Activated T-cell treated with anti-CD3 and anti-CD28 coated beads for 4 hours (primary cell): Measurements from ENCODE around the gene MKKS.
"Not testable (repeated sequence)": the region's sequence is repeated elsewhere in the genome, so short reads cannot be mapped to it uniquely, and the experiment has no call there.

Experiments
- DNase-seq: peaks from one replicate; pipeline ENCODE4 v3.0.0-alpha.2; 2020

The MKKS gene

DNA sequence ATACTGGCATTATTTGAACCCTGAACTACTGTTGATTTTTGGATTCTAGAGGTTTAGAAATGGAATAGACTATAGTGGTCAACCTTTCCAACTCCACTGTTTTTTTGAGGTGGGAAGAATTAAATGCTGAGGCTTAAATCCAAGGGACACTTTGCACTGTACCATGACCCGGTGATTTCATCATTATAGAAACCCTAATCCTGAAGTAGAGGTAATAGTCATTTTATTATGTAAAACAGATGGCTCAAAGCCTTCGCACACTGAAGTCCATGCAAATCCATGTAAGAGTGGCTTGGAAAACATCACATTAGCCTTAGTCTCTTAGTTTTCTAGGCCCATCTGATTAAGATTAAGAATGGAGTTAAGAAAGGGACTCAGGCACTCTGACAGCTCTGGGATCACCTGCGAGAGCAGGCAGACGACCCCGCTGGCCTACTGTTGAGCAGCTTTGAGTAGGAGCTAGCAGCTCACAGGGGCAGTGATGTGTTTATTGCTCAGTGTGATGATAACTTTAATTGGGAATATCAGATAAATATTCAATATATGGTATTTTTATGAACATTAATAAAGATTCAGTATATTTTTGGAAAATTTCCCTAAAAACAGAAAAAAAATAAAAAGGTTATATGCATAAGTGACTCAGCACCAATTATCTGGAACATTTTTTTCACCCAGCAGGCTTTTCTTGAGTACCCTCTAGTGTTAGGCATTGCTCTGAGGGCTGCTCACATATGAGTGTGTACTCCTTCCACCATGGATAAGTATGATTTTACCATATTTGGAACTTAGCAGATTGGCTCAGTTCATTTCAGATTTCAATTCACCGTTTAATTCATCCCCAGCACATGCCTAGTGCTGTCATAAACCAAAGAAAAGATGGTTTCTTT lies 14.5 kb upstream of the MKKS start:
- DNase-seq: no peak

DNA sequence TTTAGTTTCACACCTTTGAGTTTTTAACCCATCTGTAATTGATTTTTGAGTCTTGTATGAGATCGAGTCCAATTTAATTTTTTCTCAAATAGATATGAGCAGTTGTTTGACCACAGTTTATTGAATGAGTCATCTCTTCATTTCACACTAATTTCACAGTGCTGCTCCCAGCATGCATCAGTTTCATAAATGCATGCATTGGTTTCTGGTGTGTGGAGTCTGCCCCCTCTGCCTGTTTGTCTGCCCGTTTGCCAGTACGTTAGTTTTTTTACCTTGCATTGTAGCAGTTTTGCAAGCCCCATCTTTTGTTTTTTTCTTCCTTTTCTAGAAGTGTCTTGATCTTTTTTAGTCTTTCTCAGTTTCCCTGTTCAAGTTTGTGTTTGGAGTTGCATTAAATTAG lies 13.0 kb upstream of the MKKS start:
- DNase-seq: peak; percentile 42

DNA sequence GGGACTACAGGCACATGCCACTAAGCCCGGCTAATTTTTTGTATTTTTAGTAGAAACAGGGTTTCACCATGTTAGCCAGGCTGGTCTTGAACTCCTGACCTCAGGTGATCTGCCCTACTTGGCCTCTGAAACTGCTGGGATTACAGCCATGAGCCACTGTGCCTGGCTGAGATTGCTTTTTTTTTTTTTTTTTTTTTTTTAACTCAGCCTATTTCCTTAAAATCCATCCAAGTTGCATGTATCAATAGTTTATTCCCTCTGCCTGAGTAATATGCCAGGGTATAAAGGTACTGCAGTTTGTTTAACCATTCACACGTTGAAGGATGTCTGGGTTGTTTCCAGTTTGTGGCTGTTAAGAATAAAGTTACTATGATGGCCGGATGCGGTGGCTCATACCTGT lies 11.7 kb upstream of the MKKS start:
- DNase-seq: no peak

DNA sequence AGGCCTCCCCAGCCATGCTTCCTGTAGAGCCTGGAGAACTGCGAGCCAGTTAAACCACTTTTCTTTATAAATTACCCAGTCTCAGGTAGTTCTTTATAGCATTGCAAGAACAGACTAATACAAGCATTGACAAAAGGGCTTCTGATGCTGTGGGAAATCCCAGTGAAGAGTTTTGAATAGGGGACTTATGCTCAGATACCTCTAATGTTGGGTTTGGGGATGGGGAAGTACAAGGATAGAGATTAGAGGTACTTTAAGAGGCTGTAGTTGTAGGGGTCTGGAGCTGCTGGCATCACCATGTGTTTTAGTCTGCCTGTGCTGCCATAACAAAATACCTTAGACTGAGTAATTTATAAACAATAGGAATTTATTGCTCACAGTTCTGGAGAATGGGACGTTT lies 9.9 kb upstream of the MKKS start:
- no peak for DNase-seq

DNA sequence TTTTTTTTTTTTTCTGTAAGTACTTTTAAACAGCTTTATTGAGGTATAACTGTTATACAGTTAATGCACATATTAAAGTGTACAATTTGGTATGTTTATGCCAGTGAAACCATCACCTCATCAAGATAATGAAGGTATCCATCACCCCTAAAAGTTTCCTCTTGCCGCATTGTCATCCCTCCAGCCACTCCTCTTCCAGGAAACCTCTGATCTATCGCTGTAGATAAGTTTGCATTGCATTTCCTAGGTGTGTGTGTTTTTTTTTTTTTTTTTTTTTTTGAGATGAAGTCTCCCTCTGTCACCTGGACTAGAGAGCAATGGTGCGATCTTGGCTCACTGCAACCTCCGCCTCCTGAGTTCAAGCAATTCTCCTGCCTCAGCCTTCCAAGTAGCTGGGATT lies 4.2 kb upstream of the MKKS start:
- DNase-seq: no peak

DNA sequence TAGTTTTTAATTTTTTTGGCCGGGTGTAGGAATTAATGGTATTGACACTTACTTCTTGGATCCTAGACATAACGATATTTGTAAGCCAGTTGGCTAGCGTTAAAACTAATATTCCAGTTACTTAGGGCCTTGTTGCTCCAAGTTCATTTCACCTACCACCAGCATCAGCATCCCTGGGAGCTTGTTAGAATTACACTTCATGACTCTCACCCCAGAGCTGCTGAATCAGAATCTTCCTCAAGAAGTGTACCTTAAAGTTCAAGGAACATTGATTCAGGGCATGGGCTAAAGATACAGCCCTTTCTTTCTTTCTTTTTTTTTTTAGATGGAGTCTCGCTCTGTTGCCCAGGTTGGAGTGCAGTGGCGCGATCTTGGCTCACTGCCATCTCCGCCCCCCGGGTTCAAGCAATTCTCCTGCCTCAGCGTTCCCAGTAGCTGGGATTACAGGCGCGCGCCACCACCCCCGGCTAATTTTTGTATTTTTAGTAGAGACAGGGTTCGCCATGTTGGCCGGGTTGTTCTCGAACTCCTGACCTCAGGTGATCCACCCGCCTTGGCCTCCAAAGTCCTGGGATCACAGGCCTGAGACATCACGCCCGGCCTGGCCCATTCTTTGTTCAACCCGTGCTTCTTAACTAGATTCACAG lies 2.2 kb upstream of the MKKS start:
- no peak for DNase-seq

DNA sequence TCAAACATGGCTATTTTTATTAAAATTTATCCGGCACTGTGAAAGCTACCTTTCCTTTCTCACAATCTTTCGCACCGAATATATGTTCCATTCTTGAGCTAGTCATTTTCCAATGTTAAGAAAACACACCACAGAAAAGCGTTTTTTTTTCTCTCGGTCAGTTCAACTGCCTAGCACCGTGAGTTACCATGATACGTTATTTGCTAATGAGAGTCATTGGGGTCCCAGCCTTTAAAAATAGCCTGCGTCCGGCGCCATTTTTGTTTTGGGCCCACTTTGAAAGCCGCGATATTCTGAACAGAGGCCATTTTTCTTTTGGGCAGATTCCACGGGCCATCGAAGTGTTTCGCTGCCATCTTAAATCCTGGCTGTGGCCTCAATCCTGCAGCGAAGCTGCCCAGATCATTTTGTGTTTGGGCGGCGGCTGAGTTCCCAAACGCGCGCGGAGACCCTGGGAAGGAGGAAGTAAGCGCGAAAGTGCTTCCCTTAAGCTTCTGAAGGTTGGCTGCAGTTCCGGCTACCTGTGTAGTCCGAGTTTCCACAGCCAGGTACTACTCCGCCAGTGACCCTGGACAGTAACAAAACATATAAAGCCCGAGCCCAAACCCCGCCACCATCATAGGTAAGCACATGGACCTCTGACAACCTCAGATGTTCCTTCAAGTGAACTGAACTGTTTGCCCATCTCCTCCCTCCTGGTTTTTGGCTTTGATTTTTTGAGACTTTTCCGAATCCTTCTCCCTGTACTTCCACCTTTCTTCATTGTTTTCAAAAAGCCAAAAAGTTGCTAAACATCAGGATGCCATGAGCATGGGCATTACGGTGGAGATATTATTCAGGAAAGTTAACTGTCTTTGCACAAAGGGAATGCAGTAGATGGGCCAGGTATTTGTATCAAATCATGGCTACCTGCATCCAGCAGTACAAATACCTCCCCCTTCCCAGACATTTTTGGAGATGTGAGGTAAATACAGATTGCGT lies 1.1 kb upstream of the MKKS start, which contains the start of gene SLX4IP:
TSS of gene SLX4IP (plus strand) at position 474 of the 981 bp plus-strand sequence. CDS start 22,900 bp downstream, outside the sequence.
- peak; percentile 69 for DNase-seq

DNA sequence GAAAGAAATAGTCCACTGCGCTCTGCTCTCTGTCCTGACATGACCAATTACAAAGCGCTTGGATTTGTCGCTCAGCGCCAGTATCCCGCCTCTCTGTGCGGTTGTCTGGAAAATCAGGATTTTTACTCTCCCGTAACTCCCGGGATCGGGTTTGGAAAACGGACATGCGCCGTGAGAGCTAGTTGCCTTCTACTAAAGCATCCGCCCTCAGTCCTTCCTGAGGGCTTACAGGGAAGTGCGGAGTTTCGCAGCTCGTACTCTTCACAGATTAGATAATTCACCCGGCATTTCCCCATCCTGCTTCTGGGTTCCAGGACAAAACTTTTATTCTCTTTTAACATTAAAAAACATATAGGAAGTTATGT lies 427 bp upstream of the MKKS start:
- DNase-seq: peak; percentile 52

DNA sequence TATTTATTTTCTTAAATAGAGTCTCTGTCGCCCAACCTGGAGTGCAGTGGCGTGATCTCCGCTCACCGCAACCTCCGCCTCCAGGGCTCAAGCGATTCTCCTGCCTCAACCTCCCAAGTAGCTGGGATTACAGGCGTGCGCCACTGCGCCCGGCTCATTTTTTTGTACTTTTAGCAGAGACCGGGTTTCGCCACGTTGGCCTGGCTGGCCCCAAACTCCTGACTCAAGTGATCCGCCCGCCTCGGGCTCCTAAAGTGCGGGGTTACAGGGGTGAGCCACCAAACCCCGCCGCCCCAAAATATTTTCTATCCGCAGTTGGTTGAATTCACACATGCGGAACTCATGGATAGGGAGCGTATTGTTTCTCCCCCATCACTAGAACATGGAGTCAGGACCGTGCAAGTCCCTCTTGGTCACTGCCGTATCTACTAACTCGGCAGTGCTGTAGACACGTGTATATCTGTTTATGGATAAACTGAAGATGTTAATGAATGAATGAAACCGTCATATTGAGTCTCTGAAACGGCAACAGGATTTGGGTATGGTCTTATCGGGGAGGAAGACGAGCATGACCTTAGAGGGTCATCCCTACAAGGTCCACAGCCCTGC lies 904 bp downstream of the MKKS start:
- DNase-seq: no peak

DNA sequence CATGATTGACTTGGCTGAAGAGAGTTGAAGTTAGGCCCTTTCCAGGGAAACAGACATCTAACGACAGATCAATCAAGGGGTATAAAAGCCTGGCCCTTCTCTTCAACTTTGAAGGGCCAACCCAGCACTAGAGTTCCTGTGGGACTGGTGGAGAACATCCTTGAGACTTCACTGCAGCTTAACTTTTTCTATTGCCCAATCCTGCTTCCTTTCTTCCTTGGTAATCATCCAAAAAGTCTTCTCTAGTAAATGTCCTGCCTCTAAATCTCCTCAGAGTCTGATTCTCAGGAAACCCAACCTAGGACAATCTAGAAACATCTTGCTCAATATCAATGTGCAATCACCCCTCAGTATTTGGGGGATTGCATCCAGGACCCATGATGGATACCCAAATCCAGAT lies 1.9 kb downstream of the MKKS start:
- no peak for DNase-seq

DNA sequence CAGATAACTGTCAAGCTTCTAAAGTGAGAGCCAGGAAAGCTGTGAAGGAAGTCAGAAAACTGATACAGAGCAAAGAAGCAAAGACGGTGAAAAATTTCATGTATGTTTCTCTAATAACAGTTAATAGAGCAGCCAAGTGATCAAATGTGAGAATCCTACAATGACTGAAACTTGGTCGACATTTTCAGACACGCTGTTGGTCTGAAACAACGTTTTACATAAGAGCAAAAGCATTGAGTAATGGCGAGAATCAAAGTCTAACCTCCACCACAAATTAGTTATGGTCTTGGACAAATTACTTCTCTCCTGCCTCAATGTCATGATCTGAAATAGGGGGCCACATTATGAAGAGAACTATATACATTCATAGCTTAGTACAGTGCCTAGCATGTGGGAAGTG lies 3.3 kb downstream of the MKKS start:
- DNase-seq: no peak

DNA sequence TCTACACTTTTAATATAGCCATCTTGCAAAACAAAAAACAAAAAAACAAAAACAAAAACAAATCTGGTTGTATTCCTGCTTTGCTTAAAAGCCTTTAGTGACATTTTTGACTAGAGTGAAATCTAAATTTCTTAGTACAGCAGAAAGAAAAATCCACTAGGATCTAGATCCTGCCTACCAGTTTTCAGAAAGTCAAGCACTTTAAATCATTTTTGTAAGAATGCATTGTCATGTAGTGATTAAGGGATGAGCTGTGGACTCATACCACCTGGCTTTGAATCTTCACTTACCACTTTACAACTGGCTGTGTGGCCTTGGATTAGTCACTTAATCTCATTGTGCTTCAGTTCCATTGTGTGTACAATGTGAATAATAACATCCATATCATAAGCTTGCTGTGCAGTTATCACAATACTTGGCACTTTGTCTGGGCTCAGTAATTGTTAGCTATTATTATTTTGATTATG lies 4.0 kb downstream of the MKKS start:
- DNase-seq: no peak

DNA sequence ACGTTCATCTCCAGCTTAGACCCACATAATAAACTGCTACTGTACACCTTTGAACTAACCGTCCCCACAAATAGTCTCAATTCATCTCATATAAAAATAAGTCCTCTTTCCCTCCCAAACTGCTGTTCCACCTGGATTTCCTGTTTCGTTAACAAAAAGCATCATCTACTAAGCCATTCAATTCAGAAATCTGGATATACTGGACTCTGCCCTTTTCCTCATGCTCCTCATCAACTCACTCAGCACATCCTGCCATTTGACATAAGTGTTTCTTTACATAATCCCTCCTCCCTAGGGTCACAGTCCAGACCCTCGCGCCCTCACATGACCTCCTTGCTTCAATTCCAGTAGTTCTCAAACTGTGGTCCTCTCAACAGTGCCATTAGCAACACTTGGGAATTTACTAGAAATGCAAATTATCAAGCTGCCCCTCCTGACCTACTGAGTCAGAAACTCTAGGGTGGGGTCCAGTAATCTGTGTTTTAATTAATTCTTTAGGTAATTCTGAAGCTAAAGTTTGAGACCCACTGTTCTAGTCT lies 4.5 kb downstream of the MKKS start:
- no peak for DNase-seq

DNA sequence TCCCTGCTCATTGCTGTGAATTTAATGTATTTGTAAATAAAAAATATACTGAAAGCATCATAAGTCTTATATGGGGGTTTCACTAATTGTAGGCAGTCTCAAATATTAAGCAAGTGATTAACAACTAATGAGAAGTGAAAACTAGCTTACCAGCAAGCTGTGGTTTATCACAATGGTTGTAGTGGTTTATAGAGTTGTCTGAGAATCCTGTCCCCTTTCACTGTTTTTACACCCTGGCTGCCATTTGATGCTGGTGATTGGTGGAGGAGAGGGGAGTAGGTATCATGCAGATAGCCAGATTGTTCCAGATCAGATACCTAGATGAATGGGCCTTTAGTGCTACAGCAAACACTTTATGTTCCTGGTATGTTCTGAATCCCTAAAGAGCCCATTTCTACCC lies 6.0 kb downstream of the MKKS start:
- no peak for DNase-seq

DNA sequence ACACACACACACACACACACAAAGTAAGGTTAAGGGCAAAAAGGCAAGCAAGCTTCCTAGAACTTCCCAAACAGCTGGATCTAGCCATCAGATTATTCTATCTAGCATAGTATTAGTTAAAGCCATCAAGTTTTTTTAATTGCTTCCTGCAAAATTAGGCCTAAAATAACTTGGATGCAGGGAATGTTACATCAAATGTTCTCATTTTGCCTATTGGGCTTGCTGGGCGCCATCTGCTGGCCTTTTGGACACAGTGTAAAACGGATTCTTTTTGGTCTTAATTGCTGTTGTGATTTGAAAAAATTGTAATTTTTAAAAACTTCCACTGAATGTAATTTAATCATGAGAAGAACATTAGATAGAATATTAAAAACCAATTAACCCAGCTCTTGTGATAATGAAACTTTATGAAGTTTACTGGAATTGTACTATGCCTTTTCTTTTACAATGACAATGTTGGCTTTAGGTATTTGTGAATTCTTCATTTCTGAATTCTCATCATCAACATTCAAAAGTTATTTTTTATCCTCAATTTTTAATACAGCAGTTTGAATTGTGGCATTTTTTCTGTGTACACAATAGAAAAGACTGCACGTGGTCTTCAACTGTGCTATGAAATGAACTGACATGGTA lies 6.8 kb downstream of the MKKS start:
- DNase-seq: peak; percentile 28

DNA sequence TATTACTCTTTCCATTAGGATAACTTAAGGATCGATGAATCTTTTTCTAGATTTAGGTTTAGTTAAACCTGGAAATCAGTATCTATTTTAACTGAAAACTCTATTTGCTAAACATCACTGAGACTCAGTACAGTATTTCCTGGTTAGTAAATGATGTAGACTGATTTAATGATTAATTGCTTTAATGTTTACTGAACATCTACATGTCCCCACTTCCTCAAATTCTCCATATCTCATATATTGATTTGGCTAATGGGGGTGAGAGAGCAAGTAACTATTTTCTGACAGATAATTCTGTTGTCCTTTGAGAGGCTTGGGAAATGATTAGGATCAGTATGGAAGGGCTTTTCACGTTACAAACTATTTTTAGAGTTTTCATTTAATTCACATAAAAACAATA lies 10.3 kb downstream of the MKKS start:
- no peak for DNase-seq

DNA sequence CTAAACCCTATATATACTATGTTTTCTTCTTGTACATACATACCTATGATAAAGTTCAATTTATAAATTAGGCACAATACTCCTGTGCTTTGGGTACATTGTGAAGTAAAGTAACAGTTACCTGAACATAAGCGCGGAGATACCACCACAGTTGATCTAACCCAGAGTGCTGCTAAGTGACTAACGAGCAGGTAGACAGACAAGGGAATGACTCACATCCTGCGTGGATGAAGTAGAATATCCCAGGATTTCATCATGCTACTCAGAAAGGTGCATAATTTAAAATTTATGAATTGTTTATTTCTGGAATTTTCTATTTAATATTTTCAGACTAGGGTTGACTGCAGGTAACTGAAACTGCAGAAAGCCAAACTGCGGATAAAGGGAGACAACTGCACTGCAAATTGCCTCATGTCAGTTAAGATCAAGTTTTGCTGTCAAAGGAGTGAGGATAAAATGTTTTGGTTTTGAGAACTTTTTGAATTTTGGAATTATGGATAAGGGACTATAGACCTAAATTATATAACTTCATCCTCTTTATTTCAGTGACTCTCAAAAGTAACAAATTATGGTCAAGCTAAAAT lies 14.4 kb downstream of the MKKS start:
- DNase-seq: no peak

DNA sequence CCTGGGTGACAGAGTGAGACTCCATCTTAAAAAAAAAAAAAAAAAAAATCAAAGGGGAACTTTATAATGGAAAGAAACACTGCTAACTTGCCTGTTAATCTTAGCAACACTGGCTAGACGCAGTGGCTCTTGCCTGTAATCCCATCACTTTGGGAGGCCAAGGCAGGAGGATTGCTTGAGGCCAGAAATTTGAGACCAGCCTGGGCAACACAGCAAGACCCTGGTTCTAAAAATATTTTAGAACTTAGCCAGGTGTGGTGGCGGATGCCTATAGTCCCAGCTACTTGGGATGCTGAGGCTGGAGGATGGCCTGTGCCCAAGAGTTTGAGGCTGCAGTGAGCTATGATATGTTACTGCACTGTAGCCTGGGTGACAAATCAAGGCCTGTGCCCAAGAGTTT lies 16.8 kb downstream of the MKKS start:
- not testable (repeated sequence) for DNase-seq

DNA sequence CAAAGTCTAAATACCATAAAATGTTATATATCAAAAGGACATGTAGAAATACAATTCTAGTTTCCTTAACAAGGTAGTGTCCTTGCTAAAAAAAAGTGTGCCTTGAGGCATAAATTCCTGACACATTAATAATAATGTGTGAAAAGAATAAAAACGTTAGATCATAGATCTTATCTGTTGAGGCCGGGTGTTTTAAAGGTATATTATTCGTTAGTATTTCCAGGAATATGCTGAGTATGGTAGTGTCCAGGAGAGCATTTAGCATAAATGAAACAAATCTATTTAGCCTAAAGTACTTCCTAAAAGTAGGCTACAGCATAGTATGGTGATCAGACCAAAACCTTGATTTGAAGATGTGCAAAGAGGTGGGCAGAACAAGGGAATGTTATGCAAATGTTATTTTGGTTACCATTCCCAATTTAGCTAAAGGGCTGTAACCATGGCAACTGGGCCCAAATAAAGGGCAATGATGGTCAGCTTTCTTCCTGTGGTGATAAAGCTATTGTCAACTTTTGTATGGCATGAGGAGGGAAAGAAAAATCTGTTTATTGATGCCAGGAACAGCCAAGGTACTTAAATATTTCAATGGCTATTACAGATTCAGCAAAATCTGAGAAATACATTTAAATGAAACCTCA lies 18.9 kb downstream of the MKKS start:
- no peak for DNase-seq

DNA sequence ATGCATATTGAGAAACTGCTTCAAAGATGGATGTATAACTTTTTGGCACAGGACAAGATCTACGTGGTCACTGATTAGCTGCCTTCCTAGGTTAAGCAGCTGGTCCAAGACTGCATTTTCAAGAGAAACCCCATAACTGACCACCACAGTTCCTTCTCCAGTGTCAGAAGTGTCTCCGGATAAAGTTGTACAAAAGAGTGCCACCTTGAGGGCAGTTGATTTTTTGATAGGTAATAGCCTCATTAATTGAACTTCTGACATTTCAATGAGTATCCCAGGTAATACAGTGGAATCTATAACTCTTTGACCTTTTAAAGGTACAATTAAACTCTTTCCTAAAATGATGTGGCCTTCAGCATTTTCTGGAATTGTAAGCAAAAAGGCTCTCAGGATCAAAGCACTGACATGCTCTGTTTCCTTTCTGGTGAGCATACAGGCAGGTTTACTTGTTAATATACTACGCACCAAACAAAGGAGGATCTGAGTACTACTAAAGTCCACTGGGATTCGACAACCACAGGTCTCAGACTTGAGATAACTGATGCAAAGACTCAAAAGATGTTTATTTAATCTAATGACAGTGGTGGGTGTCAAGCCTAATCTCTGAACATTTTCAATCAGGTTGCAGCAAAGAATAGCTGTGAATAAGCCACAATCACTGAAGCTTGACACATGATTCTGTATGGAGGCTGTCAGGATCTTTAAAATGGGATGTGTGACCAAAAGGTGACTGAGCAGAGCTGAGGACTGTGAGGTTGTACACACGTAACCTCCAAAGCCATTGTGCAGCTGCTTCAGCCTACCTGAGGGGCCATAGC lies 21.2 kb downstream of the MKKS start:
- no peak for DNase-seq
